HEK293 (cell line): ENCODE results near the gene SCYGR1.

ENCODE experiments used
- SP3 ChIP-seq: fragments of 450-650 bp; formaldehyde crosslinking; IDR thresholded peaks from 2 replicates; pipeline ENCODE4 v1.5.1; 2016; ENCODE audit warnings: missing biosample characterization, missing genetic modification characterization
- YY1 ChIP-seq: fragments of 450-650 bp; formaldehyde crosslinking; IDR thresholded peaks from 2 replicates; pipeline ENCODE4 v1.5.1; 2018; ENCODE audit warnings: missing biosample characterization, missing genetic modification characterization
- ZBTB1 ChIP-seq: fragments of 450-650 bp; formaldehyde crosslinking; IDR thresholded peaks from 2 replicates; pipeline ENCODE4 v1.5.1; 2016; ENCODE audit warnings: missing biosample characterization, missing genetic modification characterization
- ZNF423 ChIP-seq: fragments of 450-650 bp; formaldehyde crosslinking; IDR thresholded peaks from 2 replicates; pipeline ENCODE4 v1.5.1; 2016; ENCODE audit warnings: missing biosample characterization, missing genetic modification characterization
- ZNF530 ChIP-seq: fragments of 450-650 bp; formaldehyde crosslinking; IDR thresholded peaks from 2 replicates; pipeline ENCODE4 v1.5.1; 2016; ENCODE audit warnings: low read depth, missing biosample characterization, missing genetic modification characterization
- ZNF629 ChIP-seq: fragments of 450-650 bp; formaldehyde crosslinking; IDR thresholded peaks from 2 replicates; pipeline ENCODE4 v1.5.1; 2017; ENCODE audit warnings: missing biosample characterization, missing genetic modification characterization
- TF ChIP-seq, protein P1 (sequence below): fragments of 450-650 bp; formaldehyde crosslinking; IDR thresholded peaks from 2 replicates; pipeline ENCODE4 v1.5.1; 2016; ENCODE audit warnings: missing biosample characterization, missing genetic modification characterization
- TF ChIP-seq, protein P2 (sequence below): fragments of 450-650 bp; formaldehyde crosslinking; IDR thresholded peaks from 2 replicates; pipeline ENCODE4 v1.5.1; 2016; ENCODE audit warnings: missing biosample characterization, missing genetic modification characterization
- TF ChIP-seq, protein P3 (sequence below): fragments of 450-650 bp; formaldehyde crosslinking; IDR thresholded peaks from 2 replicates; pipeline ENCODE4 v1.5.1; 2016; ENCODE audit warnings: missing biosample characterization, missing genetic modification characterization
- TF ChIP-seq, protein P4 (sequence below): fragments of 450-650 bp; formaldehyde crosslinking; IDR thresholded peaks from 2 replicates; pipeline ENCODE4 v1.5.1; 2016; ENCODE audit warnings: missing biosample characterization, missing genetic modification characterization
- TF ChIP-seq, protein P5 (sequence below): fragments of 450-650 bp; formaldehyde crosslinking; IDR thresholded peaks from 2 replicates; pipeline ENCODE4 v1.5.1; 2016; ENCODE audit warnings: missing biosample characterization, missing genetic modification characterization, low read depth

DNA sequence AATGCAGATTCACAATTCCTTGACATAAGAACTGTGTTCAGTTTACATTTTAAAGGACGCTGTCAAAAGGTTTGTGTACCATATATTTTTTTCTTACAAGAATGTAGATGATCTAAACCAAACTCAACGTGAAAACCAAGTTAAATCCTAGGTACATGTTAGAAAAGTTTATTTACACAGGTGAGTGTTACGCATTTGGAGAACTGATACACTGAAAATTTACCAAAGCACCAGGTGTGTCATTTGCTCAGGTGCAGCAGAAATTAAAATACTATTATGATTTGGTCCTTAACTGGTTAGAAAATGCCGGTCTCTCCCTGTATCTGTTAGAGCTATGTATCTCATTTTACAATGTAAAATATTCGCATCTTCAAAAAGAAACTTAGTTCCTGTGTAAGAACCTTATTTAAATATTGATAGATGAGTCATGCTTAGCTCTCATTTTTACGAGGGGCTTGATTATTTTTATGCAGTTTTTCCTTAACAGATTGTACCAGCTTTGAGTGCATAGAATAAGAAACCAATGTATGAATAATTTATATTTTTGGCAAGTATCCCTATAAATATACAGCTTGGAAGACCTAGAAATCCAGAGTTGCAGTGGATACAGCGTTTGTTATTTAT, 37.6 kb downstream of the SCYGR1 start:
- TF ChIP-seq, protein P1, sequence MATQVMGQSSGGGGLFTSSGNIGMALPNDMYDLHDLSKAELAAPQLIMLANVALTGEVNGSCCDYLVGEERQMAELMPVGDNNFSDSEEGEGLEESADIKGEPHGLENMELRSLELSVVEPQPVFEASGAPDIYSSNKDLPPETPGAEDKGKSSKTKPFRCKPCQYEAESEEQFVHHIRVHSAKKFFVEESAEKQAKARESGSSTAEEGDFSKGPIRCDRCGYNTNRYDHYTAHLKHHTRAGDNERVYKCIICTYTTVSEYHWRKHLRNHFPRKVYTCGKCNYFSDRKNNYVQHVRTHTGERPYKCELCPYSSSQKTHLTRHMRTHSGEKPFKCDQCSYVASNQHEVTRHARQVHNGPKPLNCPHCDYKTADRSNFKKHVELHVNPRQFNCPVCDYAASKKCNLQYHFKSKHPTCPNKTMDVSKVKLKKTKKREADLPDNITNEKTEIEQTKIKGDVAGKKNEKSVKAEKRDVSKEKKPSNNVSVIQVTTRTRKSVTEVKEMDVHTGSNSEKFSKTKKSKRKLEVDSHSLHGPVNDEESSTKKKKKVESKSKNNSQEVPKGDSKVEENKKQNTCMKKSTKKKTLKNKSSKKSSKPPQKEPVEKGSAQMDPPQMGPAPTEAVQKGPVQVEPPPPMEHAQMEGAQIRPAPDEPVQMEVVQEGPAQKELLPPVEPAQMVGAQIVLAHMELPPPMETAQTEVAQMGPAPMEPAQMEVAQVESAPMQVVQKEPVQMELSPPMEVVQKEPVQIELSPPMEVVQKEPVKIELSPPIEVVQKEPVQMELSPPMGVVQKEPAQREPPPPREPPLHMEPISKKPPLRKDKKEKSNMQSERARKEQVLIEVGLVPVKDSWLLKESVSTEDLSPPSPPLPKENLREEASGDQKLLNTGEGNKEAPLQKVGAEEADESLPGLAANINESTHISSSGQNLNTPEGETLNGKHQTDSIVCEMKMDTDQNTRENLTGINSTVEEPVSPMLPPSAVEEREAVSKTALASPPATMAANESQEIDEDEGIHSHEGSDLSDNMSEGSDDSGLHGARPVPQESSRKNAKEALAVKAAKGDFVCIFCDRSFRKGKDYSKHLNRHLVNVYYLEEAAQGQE (tag by site-specific recombination) = no peak
- TF ChIP-seq ZNF423 (tag by site-specific recombination) (no peak), SP3 (no peak), ZNF530 (tag by site-specific recombination) (no peak), YY1 (tag by site-specific recombination) (no peak), ZNF629 (tag by site-specific recombination) (no peak), ZBTB1 (no peak)
- TF ChIP-seq, protein P2, sequence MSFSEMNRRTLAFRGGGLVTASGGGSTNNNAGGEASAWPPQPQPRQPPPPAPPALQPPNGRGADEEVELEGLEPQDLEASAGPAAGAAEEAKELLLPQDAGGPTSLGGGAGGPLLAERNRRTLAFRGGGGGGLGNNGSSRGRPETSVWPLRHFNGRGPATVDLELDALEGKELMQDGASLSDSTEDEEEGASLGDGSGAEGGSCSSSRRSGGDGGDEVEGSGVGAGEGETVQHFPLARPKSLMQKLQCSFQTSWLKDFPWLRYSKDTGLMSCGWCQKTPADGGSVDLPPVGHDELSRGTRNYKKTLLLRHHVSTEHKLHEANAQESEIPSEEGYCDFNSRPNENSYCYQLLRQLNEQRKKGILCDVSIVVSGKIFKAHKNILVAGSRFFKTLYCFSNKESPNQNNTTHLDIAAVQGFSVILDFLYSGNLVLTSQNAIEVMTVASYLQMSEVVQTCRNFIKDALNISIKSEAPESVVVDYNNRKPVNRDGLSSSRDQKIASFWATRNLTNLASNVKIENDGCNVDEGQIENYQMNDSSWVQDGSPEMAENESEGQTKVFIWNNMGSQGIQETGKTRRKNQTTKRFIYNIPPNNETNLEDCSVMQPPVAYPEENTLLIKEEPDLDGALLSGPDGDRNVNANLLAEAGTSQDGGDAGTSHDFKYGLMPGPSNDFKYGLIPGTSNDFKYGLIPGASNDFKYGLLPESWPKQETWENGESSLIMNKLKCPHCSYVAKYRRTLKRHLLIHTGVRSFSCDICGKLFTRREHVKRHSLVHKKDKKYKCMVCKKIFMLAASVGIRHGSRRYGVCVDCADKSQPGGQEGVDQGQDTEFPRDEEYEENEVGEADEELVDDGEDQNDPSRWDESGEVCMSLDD (tag by site-specific recombination) = no peak
- TF ChIP-seq, protein P3, sequence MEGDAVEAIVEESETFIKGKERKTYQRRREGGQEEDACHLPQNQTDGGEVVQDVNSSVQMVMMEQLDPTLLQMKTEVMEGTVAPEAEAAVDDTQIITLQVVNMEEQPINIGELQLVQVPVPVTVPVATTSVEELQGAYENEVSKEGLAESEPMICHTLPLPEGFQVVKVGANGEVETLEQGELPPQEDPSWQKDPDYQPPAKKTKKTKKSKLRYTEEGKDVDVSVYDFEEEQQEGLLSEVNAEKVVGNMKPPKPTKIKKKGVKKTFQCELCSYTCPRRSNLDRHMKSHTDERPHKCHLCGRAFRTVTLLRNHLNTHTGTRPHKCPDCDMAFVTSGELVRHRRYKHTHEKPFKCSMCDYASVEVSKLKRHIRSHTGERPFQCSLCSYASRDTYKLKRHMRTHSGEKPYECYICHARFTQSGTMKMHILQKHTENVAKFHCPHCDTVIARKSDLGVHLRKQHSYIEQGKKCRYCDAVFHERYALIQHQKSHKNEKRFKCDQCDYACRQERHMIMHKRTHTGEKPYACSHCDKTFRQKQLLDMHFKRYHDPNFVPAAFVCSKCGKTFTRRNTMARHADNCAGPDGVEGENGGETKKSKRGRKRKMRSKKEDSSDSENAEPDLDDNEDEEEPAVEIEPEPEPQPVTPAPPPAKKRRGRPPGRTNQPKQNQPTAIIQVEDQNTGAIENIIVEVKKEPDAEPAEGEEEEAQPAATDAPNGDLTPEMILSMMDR = no peak
- TF ChIP-seq, protein P4, sequence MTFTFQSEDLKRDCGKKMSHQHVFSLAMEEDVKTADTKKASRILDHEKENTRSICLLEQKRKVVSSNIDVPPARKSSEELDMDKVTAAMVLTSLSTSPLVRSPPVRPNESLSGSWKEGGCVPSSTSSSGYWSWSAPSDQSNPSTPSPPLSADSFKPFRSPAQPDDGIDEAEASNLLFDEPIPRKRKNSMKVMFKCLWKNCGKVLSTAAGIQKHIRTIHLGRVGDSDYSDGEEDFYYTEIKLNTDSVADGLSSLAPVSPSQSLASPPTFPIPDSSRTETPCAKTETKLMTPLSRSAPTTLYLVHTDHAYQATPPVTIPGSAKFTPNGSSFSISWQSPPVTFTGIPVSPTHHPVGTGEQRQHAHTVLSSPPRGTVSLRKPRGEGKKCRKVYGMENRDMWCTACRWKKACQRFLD (tag by site-specific recombination) = no peak
- TF ChIP-seq, protein P5, sequence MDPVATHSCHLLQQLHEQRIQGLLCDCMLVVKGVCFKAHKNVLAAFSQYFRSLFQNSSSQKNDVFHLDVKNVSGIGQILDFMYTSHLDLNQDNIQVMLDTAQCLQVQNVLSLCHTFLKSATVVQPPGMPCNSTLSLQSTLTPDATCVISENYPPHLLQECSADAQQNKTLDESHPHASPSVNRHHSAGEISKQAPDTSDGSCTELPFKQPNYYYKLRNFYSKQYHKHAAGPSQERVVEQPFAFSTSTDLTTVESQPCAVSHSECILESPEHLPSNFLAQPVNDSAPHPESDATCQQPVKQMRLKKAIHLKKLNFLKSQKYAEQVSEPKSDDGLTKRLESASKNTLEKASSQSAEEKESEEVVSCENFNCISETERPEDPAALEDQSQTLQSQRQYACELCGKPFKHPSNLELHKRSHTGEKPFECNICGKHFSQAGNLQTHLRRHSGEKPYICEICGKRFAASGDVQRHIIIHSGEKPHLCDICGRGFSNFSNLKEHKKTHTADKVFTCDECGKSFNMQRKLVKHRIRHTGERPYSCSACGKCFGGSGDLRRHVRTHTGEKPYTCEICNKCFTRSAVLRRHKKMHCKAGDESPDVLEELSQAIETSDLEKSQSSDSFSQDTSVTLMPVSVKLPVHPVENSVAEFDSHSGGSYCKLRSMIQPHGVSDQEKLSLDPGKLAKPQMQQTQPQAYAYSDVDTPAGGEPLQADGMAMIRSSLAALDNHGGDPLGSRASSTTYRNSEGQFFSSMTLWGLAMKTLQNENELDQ (tag by site-specific recombination) = no peak
